ENCODE results near the gene NTN3.
A peak's percentile ranks its signal among the peaks of the same experiment; 100 is the strongest.
"Not testable (repeated sequence)": the region's sequence is repeated elsewhere in the genome, so short reads cannot be mapped to it uniquely, and the experiment has no call there.

Gene NTN3

DNA sequence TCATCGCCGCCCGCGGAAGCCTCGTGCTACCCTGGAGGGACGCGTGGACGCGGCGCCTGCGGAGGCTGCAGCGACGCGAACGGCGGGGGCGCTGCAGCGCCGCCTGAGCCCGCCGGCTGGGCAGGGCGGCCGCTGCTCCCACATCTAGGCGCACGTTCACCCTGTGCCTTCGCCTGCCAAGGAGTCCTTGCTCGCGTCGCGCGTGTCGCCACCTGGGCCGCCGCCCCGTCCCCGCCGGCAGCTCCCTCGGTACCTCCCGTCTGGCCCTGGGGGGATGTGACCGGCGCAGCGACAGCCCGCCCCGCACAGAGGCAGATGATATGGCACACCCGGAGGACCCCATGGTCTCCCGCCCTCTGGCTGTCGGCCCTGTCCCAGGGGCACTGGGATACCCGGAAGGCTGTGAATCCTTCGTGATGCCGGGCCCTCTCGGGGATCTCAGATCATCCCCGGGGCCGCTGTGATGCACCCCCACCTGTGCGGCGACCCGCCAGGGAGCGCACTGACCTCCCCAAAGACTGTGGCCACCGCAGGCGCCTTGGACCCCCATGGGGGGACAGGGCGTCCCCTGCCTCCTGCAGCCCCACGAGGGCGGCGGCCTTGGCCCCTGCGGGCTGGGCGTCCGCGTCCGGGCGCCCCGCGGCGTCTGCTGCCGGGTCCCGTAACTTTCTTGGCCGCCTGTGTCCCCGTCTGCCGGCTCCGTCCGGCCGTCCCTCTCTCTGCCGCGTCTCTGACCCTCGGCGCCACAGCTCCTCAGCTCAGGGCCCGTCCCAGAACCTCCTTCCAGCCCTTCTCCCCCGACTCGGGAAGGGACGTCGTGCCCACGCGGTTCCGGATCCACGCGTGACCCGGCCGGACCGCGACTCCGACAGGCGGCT is 3.1 kb downstream of the NTN3 start:
- FAIRE-seq, result no peak

DNA sequence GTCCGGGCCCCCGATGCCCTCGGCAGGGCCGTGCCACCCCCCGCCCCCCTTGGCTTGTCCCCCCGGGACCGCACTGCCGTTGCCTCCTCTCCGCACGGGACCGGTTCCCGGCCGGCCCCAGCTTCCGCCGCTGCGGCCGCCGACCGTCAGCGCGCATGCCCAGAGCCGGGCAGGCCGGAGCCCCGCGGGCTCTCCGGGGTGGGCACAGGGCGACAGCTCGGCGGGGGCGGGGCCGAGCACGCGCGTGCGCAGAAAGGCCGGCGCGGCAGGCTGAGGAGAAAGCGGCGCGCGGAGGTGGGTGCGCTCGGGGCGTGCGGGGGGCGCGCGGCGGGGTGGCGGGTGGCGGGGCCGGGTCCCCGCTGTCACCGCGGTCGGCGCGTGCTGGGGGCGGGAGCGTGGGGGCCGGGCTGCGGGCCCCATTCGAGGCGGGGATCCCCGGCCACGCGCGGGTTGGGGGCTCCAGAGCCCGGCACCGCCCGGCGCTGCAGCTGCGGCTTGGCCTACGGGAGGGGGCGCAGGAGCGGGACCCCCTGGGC is 3.8 kb downstream of the NTN3 start, which contains the start of gene TBC1D24:
TSS of gene TBC1D24 (plus strand) at position 251 of the 536 bp plus-strand sequence. CDS start 21,022 bp downstream, outside the sequence.
- peak; percentile 100 for DNase-seq (ENCODE audit: insufficient read length, low spot score)
- FAIRE-seq, result no peak
- TF ChIP-seq POLR2A (IDR thresholded peaks at IDR 0.05; ENCODE audit: low read depth, low read length), result peak; percentile 92

More for the DNA sequence above, 3.1 kb downstream of the NTN3 start:
- peak; percentile 40 for TF ChIP-seq POLR2A (IDR thresholded peaks at IDR 0.05; ENCODE audit: low read depth, low read length)
- peak; percentile 81 for DNase-seq (ENCODE audit: insufficient read length, low spot score)

DNA sequence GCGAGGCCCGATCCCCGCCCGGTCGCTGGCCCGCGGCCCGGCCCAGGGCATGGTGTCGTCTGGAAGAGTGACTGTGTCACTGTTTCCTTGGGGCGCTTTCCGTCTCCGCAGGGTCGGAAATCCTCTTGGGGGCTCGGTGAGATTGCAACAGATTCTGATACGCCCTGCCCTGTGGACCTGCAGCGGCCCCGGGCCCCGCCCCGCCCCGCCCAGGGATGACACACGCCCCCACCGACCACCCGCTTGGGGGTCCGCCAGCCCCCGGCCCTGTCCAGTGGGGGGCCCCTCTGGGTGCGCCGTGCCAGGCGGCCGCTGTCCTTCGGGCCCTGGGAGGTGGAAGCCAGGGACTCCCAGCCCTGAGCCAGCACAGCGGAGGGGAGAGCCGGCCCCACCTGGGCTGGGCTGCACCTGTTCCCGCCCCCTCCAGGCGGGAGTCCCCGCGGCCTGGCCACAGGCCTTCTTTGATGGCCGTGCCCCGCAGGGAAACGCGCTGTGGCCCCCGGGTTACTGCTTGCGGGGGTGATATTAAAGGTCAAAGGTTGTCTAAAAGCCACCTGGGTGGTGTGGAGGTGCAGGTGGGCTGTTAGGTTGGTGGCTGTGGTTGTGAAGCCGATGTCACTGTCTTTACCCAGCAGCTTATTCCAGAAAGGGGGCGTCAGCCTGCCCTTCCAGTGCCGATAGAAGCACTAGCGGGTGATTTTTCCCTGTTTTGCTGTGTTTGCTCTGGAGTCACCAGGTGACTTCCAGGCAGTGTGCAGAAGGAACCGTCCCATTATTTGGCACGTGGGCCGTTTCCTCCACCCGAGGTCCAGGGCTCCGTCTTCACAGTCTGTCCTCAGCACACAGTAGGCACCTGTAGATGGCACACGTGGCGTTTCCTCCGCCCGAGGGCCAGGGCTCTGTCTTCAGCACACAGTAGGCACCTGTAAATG is 4.6 kb downstream of the NTN3 start:
- DNase-seq (ENCODE audit: insufficient read length, low spot score) (no peak), FAIRE-seq (no peak)
- no peak for TF ChIP-seq POLR2A (IDR thresholded peaks at IDR 0.05; ENCODE audit: low read depth, low read length)

DNA sequence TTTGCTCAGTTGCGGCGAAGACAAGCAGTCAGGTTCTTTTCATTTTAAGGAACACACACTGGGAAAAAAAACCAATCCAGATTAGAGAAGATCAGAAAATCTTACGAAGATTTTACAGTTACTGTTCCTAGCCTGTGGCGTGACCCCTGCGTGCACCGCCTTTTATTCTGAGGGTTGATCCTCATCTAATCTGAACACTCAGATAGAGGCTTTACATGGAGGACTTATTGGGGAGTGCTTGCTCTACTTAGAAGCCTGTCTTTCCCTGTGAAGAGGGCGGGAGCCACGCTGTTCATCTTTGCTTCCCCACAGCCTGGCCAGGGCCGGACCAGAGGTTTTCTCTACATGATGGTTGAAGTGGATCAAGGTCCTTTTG is 5.2 kb downstream of the NTN3 start:
- no peak for FAIRE-seq
- TF ChIP-seq POLR2A (IDR thresholded peaks at IDR 0.05; ENCODE audit: low read depth, low read length), result no peak
- DNase-seq (ENCODE audit: insufficient read length, low spot score), result no peak

DNA sequence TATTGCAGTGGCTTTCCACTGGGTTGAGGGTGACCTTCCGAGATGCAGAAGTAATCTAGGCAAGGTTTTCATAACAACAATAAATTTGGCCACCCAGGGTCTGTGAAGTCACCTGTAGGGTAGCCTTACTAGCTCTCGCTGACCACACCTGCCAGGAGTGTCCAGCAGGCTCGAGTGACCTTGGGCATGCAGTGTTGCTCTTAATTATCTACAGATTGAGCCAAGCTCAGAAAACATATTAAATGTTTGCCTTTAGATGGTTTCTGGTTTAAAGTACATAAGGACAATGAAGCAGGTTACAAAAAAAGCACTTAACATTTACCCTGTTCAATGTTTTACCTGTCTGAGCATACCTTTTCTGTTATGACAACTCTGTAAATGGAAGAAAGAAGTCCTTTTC is 5.6 kb downstream of the NTN3 start:
- TF ChIP-seq POLR2A (IDR thresholded peaks at IDR 0.05; ENCODE audit: low read depth, low read length), result no peak
- FAIRE-seq (no peak), DNase-seq (ENCODE audit: insufficient read length, low spot score) (no peak)

DNA sequence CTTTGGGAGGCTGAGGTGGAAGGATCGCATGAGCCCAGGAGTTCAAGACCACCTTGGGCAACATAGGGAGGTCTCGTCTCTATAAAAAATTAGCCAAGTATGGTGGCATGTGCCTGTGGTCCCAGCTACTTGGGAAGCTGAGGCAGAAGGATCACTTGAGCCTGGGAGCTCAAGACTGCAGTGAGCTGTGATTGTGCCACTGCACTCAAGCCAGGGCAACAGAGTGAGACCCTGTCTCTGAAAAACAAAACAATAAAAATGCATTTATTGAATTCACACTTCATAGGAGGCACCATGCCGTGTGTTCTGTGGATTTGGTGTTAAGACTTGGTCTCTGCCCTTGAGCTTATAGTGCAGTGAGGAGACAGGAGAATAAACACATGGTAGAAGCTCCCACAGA is 6.2 kb downstream of the NTN3 start:
- TF ChIP-seq POLR2A (IDR thresholded peaks at IDR 0.05; ENCODE audit: low read depth, low read length), result no peak
- DNase-seq (ENCODE audit: insufficient read length, low spot score), result no peak
- no peak for FAIRE-seq

DNA sequence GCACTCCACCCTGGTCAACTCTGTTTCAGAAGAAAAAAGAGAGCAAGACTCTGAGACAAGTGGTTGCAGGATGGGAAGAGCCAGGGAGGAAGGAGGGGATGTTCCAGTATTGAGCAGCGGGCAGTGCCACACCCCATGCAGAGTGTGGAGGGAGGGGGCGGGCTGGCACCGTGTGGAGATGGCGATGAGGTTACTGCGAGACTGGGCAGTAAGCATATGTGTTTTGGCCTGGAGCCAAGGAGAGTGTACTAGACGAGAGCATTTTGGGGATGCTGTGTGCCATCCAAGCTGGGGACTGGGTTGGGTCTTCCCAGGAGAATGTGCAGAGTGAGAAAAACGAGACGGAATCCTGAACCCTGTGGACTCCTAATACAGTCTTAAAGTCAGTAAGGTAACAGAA is 7.2 kb downstream of the NTN3 start:
- TF ChIP-seq POLR2A (IDR thresholded peaks at IDR 0.05; ENCODE audit: low read depth, low read length), result no peak
- FAIRE-seq, result no peak

DNA sequence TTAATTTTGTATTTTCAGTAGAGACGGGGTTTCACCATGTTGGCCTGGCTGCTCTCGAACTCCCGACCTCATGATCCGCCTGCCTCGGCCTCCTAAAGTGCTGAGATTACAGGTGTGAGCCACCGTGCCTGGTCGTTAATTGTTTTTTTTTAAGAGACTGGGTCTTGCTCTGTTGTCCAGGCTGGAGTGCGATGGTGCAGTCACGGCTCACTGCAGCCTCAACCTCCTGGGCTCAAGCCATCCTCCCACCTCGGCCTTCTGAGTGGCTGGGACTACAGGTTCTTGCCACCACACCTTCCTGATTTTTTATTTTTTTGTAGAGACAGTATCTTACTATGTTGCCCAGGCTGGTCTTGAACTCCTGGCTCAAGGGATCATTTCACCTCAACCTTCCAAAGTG is 8.9 kb downstream of the NTN3 start:
- FAIRE-seq; DNase-seq (ENCODE audit: insufficient read length, low spot score): not testable (repeated sequence)

More for the DNA sequence above, 7.2 kb downstream of the NTN3 start:
- no peak for DNase-seq (ENCODE audit: insufficient read length, low spot score)

DNA sequence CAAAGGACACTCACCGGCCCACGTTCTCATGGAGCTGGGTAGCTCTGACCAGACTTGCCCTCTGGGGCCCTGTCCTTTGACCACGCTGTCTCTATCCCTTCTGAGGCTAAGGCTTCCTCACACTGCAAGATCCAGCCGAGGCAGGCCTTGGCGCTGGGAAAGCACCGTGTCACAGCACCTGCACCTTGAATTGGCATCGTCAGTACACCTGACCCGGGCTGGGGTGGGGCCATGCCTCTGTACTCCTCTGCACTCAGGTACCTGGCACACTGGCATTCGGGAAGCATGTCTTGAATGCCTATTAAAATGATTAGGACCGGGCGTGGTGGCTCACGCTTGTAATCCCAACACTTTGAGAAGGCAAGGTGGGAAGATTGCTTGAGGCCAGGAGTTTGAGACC is 9.9 kb downstream of the NTN3 start:
- no peak for TF ChIP-seq POLR2A (IDR thresholded peaks at IDR 0.05; ENCODE audit: low read depth, low read length)
- FAIRE-seq (no peak), DNase-seq (ENCODE audit: insufficient read length, low spot score) (no peak)

DNA sequence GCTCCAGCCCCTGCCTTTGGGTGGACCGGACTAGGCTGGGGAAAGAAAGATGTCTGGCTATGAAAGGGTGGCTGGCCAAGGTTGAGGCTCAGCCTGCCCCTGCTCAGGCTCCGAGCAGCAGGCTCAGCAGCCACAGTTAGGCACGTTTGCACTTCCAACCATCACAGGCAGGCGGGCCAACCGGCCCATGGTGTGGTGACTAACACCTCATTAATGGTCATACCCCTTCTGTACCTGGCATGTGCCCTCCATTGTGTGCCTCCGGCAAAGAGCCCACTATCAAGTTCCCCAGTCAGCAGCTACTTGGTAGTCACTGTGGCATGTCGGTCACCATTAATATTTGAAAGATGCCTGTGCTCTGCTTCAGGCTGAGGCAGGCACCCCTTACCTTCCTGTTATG is 10.6 kb downstream of the NTN3 start:
- FAIRE-seq (no peak), DNase-seq (ENCODE audit: insufficient read length, low spot score) (no peak)
- TF ChIP-seq POLR2A (IDR thresholded peaks at IDR 0.05; ENCODE audit: low read depth, low read length), result no peak

DNA sequence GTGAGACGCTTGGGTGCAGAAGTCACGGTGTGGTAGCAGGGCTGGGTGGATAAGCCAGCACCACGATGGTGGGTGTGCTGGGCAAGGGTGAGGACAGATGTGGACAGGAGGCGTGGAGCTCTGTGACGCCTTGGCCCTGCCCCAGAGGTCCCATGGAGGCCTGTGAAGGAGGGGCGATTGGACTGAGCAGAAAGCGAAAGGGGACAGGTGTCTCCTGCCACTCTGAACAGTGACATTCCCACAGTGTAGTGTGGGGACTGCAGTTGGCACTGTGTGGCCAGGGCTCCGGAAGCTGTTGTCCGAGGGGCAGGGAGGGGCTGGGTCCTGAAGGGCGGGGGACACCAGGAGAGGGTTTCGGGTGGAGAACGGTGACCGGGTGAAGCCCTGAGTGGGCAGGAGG is 11.2 kb downstream of the NTN3 start:
- DNase-seq (ENCODE audit: insufficient read length, low spot score) (no peak), FAIRE-seq (no peak)
- TF ChIP-seq POLR2A (IDR thresholded peaks at IDR 0.05; ENCODE audit: low read depth, low read length), result no peak

DNA sequence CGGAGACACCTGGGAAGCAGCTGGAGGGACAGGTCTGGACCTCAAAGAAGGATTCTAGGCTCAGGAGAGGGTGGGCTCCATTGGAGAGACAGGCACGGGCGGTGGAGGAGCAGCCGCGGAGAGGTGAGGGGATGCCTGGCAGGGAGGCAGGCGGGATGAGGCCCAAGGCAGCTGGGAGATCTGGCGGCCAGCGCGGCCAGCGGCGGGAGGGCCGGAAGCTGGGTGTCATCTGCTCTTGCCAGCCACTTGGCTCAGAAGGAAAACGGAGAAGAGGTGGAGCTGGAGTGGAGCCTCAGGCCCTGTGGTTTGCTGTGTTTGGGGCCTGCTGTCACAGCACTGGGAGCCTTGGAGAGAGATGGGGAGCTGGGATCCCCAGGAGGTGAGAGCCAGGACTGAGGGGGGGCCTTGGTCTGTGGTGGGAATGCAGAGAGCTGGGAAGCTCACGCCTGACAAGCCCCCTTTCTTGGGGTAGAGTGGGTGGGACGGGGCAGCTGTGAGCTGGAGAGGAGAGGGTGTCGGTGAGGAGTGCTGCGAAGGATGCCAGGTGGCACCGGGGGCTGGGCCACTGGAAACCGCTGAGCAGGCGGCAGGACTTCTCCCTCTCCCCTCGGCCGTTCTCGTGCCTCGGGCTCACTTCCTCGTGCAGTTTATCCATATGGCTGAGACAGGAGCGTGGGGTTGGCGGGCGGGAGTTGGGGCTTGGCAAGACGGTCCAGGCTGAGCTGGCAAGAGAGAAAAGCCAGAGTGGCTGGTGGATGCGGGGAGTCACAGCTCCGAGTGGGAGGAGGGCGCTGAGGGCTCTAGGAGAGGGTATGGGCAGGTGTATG is 11.8 kb downstream of the NTN3 start:
- FAIRE-seq, result no peak
- no peak for DNase-seq (ENCODE audit: insufficient read length, low spot score)

More for the DNA sequence above, 11.8 kb downstream of the NTN3 start:
- TF ChIP-seq POLR2A (IDR thresholded peaks at IDR 0.05; ENCODE audit: low read depth, low read length), result no peak
